Activated CD8-positive, alpha-beta memory T cell treated with anti-CD3 and anti-CD28 coated beads, Interleukin-2, amount 50 U/mL, for 24 hours (primary cell): ENCODE measurements around the gene ZNF426.
"Not testable (repeated sequence)": the region's sequence is repeated elsewhere in the genome, so short reads cannot be mapped to it uniquely, and the experiment has no call there.

ENCODE experiments used
- DNase-seq: peaks from one replicate; pipeline ENCODE4 v3.0.0-alpha.2; 2020; ENCODE audit errors: extremely low read depth

The ZNF426 gene

DNA sequence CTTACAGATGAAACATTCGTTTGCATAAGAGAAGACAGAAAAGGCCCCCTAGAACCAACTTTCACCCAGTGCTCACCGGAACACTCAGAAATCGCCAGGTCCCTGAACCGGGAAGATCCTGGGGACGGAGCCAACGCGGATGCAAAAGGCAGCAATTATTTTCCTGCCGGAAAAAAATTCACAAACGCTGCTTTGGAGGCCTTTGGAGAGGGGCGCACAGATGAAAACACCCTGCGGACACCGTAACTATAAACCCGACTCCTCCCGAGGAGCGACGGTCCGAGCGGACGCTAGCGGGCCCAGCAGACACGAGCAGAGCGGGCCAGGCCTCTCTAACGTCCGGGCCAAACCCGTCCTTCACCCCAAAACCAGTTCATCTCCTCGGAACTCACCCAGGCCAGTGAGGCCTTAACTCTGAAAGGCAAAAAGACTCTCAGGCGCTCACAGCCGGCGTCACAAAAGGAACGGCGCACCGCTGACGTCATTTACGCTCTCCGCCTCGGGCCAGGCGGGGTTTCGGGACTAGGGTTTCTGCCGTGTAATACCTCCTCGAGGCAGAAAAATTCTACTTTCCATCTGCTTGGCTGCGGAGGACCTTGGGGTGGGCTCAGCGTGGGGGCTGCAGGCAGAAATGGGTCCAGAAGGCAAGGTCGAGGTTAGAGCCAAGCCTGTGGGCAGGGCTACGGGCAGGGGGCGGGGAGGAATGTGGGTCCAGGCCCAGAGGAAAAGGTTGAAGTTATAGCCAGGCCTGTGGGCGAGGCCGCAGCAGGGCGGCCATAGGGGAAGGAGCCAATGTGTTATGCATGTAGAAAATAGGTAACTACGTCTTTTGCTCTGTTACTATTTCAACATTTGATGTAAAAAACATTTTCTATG lies at the start of gene ZNF426:
Gene ZNF426 (minus strand): TSS at position 463 of the 876 bp plus-strand sequence. CDS start 2,413 bp downstream, outside the sequence.
- peak; percentile 78 for DNase-seq

- peak; percentile 65 for DNase-seq
Measured at GRCh38 chr19:9586764-9587163, 48.3 kb upstream of the ZNF426 start.

GRCh38 chr19:9584073-9584833 lies 45.8 kb upstream of the ZNF426 start, which contains the start of gene ZNF121:
Gene ZNF121 (minus strand): TSS chr19:9584504. CDS start chr19:9568097, 16,407 bp downstream.
- peak; percentile 58 for DNase-seq

GRCh38 chr19:9582081-9582725 lies 43.8 kb upstream of the ZNF426 start:
- not testable (repeated sequence) for DNase-seq

DNA sequence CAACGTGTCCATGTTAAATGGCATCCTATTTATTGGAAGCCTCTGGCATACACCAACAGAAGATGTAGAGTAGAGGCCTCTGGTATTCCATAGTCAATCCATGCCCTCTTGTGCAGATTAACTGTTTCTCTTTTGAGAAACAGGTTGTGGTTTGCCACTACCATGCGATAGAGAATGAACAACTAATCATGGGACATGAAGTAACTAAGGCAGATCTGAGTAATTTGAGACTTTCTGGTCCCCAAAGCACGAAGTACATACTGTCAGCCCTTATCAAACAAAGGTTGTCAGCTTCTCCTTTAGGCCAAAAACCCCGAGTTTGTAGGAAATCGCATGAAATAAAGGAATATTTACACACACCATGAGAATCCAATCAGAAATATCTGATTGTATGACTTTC lies 42.3 kb upstream of the ZNF426 start:
- no peak for DNase-seq

GRCh38 chr19:9570255-9570654 lies 31.8 kb upstream of the ZNF426 start:
- DNase-seq: no peak

DNA sequence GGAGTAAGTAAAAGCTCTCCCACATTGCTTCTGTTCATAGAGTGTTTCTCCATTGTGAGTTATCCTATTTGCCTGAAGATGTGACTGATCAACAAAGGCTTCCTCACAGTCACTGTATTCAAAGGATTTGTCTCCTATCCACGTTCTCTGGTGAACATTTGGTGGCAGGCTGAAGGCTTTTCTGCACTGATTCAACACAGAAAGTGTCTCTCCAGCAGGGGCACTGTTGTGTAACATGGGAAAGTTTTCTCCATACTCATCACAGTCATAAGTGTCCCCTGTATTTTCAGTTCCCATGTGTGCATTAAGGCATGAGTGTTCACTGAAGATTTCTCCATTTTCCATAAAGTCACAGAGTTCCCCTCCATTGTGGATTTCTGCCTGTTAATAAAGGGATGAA lies 28.3 kb upstream of the ZNF426 start:
- DNase-seq: no peak

GRCh38 chr19:9565900-9566705 lies 27.7 kb upstream of the ZNF426 start:
- DNase-seq: no peak

- no peak for DNase-seq
Measured at GRCh38 chr19:9552536-9553274, 14.3 kb upstream of the ZNF426 start.

GRCh38 chr19:9547870-9548269 lies 9.4 kb upstream of the ZNF426 start:
- no peak for DNase-seq

DNA sequence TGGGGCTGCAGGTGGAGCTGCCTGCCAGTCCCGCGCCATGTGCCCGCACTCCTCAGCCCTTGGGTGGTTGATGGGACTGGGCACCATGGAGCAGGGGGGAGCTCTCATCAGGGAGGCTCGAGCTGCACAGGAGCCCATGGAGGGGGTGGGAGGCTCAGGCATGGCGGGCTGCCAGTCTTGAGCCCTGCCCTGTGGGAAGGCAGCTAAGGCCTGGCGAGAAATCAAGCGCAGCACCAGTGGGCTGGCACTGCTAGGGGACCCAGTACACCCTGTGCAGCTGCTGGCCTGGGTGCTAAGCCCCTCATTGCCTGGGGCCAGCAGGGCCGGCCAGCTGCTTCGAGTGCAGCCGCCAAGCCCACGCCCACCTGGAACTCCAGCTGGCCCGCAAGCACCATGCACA lies 2.8 kb upstream of the ZNF426 start:
- not testable (repeated sequence) for DNase-seq

DNA sequence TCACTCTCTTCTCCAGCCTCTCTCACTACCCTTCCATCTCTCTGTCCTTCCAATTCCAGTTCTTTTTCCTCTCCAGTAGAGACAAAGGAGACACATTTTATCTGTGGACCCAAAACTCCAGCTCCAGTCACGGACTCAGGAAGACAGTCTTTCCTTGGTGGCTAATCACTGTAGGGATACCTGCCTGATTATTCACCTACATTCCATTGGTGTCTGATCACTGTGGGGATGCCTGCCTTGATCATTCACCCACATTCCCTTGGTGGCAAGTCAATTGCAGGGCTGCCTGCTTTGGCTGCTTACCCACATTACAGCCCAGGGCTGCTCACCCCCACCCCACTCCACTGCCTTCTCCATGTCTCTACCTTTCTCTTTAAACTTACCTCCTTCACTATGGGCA lies 1.5 kb upstream of the ZNF426 start:
- not testable (repeated sequence) for DNase-seq

DNA sequence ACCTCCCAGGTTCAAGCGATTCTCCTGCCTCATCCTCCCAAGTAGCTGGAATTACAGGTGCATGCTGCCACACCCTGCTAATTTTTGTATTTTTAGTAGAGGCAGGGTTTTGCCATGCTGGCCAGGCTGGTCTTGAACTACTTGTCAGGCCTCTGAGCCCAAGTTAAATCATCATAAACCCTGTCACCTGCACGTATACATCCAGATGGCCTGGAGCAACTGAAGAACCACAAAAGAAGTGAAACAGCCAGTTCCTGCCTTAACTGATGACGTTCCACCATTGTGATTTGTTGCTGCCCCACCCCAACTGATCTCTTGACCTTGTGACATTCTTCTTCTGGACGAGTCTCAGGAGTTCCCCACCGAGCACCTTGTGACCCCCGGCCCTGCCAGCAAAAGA lies 756 bp upstream of the ZNF426 start:
- not testable (repeated sequence) for DNase-seq

- no peak for DNase-seq
Measured at GRCh38 chr19:9535934-9536333, 2.5 kb downstream of the ZNF426 start.

GRCh38 chr19:9531933-9532332 lies 6.5 kb downstream of the ZNF426 start:
- DNase-seq: no peak

DNA sequence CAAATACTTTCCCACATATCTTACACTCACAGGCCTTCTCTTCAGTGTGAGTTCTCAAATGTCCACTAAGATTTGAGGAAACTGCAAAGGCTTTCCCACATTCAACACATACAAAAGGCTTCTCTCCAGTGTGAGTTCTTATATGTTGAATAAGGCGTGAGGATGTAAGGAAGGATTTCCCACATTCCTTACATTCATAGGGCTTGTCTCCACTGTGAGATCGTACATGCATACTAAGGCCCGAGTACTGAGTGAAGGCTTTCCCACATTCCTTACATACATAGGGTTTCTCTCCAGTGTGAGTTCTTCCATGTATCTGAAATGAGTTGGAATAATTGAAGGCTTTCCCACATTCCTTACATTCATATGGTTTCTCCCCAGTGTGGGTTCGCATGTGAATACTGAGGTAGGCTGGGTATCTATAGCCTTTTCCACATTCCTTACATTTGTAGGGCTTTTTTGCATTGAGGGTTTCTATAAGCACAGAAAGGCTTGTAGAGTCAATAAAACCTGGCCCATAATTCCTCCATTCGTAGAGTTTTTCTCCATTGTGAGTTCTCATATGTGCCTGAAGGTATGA lies 9.6 kb downstream of the ZNF426 start:
- no peak for DNase-seq

DNA sequence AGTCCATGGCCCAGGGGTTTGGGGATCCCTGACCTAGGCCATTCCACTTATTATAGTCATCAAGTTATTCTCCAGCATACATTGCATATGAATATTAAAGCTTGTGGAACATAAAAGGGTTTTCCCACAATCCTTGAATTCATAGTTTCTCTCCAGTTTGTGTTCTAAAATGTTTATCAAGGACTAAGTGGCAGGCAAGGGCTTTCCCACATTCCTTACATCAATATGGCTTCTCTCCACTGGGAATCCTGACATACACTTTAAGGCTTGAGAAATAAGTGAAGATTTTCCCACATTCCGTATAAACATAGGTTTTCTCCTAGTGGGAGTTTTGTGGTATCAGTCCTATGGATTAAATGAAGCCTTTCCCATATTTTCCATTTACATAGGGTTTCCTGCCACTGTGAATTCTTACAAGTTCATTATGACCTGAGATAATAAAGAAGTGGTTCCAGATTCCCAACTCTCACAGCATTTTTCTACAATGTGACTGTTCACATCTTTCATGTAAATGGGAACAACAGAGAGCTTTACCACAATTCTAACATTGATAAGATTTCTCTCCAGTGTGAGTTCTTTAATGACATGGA lies 14.5 kb downstream of the ZNF426 start:
- DNase-seq: no peak

DNA sequence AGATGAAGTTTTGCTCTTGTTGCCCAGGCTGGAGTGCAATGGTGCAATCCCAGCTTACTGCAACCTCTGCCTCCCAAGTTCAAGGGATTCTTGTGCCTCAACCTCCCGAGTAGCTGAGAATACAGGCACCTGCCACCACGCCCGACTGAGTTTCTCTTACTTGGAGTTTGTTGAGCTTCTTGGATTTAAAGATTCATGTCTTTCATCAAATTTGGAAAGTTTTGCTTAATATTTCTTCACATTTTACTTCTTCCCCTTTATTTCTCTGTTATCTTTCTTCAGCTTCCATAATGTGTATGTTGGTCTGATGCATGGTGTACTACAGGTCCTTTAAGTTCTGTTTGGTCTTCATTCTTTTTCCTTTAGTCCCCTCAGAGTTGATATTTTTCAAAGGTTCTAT lies 31.2 kb downstream of the ZNF426 start:
- DNase-seq: no peak

GRCh38 chr19:9500796-9501195 lies 37.6 kb downstream of the ZNF426 start:
- no peak for DNase-seq
